Activated CD8-positive, alpha-beta memory T cell treated with anti-CD3 and anti-CD28 coated beads for 48 hours (primary cell): Measurements from ENCODE around the gene TMEM165.

Experiments used
- DNase-seq, 3 experiments: peaks; one replicate each; pipeline ENCODE4 v3.0.0-alpha.2; 2020; ENCODE audit warnings: low read depth in 2 of 3, low spot score in 2 of 3

TMEM165 gene

DNA sequence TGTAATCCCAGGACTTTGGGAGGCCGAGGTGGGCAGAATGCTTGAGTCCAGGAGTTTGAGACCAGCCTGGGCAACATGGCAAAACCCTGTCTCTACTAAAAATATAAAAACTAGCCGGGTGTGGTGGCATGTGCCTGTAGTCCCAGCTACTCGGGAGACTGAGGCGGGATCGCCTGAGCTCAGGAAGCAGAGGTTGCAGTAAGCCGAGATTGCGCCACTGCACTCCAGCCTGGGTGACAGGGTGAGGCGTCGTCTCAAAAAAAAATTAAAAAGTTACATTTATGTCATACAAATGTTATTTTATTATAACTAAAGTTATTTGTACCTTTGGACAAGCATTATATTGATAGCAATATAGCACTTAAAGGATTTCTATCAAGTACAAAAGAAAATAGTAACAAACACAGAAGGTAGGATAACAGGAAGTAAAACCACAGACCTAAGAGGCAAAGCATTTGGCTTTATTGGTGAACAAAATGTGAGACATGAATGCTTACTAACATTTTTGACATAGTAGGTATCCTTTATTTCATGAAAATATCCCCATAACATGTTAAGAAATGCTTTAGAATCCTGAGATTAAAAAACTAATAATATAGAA is 51.5 kb downstream of the TMEM165 start:
- no peak for DNase-seq

DNA sequence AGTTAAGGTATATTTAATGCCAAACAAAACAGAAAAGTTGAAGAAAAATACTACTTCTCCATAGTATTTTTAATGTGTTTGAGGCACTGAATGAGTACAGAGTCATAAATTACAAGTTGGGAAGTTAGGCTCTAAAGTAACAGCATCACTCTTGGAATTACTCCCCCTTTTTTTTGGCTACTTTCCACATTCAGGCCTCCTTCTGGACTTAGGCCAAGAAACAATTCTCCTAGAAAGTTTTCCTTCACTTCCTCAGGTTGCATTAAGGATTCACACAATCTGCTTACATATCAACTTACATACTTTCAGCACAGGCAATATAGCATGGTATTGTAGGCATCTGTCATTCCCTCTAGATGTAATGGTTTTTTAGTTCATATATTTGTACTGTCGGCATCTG is 52.1 kb downstream of the TMEM165 start:
- no peak for DNase-seq

DNA sequence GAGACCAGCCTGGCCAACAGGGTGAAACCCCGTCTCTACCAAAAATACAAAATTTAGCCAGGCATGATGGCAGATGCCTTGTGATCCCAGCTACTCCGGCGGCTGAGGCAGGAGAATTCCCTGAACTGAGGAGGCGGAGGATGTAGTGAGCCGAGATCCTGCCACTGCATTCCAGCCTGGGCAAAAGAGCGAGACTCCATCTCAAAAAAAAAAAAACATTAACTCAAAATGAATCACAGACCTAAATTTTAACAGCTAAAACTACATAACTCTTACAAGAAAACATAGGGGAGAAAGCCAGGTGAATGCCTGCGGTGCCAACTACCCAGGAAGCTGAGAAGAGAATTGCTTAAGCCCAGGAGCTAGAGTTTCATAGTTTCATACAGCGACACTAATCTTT is 54.8 kb downstream of the TMEM165 start:
- DNase-seq, result no peak

DNA sequence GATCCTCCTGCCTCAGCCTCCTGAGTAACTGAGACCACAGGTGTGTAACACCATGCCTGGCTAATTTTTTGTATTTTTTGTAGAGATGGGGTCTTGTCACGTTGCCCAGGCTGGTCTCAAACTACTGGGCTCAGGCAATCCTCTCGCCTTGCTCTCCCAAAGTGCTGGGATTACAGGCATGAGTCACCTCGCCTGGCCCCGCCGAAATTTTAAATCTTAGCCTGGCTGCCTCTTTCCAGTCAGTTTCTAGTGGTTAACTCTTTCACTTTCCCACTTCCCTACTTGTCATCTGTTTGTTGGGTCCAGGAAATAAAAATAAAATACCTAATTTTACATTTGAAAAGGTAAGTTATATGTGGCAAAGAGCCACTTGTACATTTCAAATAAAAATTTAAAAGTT is 62.4 kb downstream of the TMEM165 start:
- no peak for DNase-seq

DNA sequence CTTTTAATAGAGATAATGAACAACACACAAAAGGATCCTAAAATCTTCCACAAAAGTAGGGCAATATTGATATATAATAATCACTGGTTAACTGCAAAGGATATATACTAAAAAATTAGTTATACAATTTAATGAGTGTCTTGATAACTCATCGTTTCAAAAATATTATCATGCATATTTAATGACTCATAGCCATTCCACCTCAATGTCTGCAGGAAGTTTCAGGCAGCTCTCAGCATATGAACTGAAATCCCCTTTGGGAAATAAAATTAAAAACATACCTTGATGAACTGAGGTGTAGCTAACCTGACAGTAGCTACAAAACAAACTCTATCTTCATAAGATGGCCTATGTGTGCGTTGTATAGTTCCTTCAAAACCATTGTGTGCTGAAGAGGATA is 62.9 kb downstream of the TMEM165 start:
- no peak for DNase-seq

DNA sequence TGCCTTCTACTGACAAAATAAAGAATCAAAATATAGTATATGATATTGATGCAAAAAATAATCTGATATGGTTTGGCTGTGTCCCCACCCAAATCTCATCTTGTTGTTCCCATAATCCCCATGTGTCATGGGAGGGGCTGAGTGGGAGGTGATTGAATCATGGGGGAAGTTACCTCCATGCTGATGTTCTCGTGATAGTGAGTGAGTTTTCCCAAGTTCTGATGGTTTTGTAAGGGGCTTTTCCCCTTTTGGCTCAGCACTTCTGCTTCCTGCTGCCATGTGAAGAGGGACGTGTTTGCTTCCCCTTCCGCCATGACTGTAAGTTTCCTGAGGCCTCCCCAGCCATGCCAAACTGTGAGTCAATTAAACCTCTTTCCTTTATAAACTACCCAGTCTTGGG is 70.2 kb downstream of the TMEM165 start:
- DNase-seq, result no peak

DNA sequence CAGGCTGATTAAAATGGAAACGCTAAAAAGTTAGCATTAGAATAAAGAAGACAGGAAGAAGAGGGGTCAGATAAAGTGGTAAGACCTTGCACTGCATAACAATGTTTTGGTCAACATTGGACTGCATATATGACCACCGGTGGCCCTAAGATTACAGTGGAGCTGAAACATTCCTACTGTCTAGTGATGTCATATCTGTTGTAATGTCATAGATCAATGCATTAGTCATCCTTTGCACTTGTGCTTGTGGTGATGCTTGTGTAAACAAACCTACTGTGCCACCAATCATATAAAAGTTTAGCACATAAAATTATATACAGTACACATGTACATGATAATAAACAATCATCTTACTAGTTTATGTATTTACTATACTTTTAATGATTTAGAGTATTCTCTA is 73.0 kb downstream of the TMEM165 start:
- no peak for DNase-seq

DNA sequence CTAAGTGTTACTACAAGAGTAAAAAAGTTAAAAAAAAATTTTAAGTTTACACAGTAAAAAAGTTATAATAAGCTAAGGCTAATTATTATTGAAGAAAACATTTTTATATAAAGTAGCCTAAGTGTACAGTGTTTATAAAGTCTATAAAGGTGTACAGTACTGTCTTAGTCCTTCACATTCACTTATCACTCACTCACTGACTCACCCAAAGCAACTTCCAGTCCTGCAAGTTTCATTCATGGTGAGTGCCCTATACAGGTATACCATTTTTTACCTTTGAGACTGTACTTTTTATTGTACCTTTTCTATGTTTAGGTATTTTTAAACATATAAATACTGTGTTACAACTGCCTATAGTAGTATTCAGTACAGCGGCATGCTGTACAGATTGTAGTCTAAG is 74.2 kb downstream of the TMEM165 start:
- no peak for DNase-seq
